Activated CD8-positive, alpha-beta T cell treated with anti-CD3 and anti-CD28 coated beads for 36 hours (primary cell): Measurements from ENCODE around the gene P2RY12. TPM values are rescaled to one million over a fixed set of nuclear protein-coding genes. Genes with fewer than 3 reads are reported as not detected.
"Not testable (repeated sequence)": the region's sequence is repeated elsewhere in the genome, so short reads cannot be mapped to it uniquely, and the experiment has no call there.

Source experiments
- ATAC-seq: fragments of 200-7000 bp; cut with Tn5 transposase; one replicate; pipeline ENCODE4 v1.10.0; 2021; ENCODE audit warnings: mild to moderate bottlenecking, moderate library complexity
- CTCF ChIA-PET: fragments of 350-600 bp; sonication (Branson Sonifier 250); formaldehyde crosslinking; loops from one replicate; lab custom pipeline; 2021; ENCODE audit warnings: antibody characterized with exemption; lab: Charles Lee
- POLR2A ChIA-PET: fragments of 350-600 bp; sonication (Branson Sonifier 250); formaldehyde crosslinking; loops from one replicate; lab custom pipeline; 2021; ENCODE audit warnings: antibody characterized with exemption; lab: Charles Lee
- DNase-seq: peaks from one replicate; pipeline ENCODE4 v3.0.0-alpha.2; 2020
- H3K27ac Mint-ChIP-seq: one replicate; pipeline ENCODE4 v1.8.0; 2021; ENCODE audit warnings: mild to moderate bottlenecking, mixed read lengths
- H3K27me3 Mint-ChIP-seq: one replicate; pipeline ENCODE4 v1.8.0; 2021; ENCODE audit warnings: mixed read lengths
- H3K36me3 Mint-ChIP-seq: one replicate; pipeline ENCODE4 v1.8.0; 2021; ENCODE audit warnings: low read depth, mixed read lengths
- H3K4me1 Mint-ChIP-seq: one replicate; pipeline ENCODE4 v1.8.0; 2021; ENCODE audit warnings: low read depth, mixed read lengths
- H3K4me3 Mint-ChIP-seq: one replicate; pipeline ENCODE4 v1.8.0; 2021; ENCODE audit warnings: mild to moderate bottlenecking, moderate library complexity, mixed read lengths
- H3K9me3 Mint-ChIP-seq: one replicate; pipeline ENCODE4 v1.8.0; 2021; ENCODE audit warnings: mixed read lengths
- CTCF ChIP-seq: fragments of 200-600 bp; IDR thresholded peaks from one replicate; pipeline ENCODE4 v1.8.0; 2022; ENCODE audit warnings: antibody characterized with exemption, mild to moderate bottlenecking
- intact Hi-C: fragments of 100-400 bp; cut with micrococcal nuclease; formaldehyde crosslinking; loops from one replicate; pipeline ENCODE4 v1.10.0; 2022
- total RNA-seq, 2 experiments: library from RNA; stranded (reverse); gene quantifications; one replicate each; pipeline ENCODE4 v1.2.3, GENCODE V29; 2021

The P2RY12 gene
- total RNA-seq, 2 experiments from 2014 or later = not detected

GRCh38 chr3:151394611-151395010 is 10.1 kb upstream of the P2RY12 start:
- no peak for ATAC-seq
- POLR2A ChIA-PET = no interaction called here
- intact Hi-C loops = no loop called here
- no peaks in the 10 kb centered on the region for H3K36me3 Mint-ChIP-seq
- DNase-seq = no peak
- no peaks in the 10 kb centered on the region for H3K9me3 Mint-ChIP-seq
- CTCF ChIA-PET = interaction anchor here (1.5 kb wide), 1 partner anchor 524 kb away, joined by 3 read pairs; no protein-coding TSS in a partner anchor
- H3K4me1 Mint-ChIP-seq = no peaks in the 10 kb centered on the region
- no peak overlapping the region for H3K27ac Mint-ChIP-seq
- no peak for TF ChIP-seq CTCF
- no peak overlapping the region for H3K4me3 Mint-ChIP-seq
- no peaks in the 10 kb centered on the region for H3K27me3 Mint-ChIP-seq

- no peaks in the 10 kb centered on the region for H3K4me1 Mint-ChIP-seq
- no peaks in the 10 kb centered on the region for H3K9me3 Mint-ChIP-seq
- H3K36me3 Mint-ChIP-seq = no peaks in the 10 kb centered on the region
- CTCF ChIA-PET = interaction anchor here (0.9 to 1.5 kb wide), 2 partner anchors 18 to 525 kb away, joined by 3 read pairs; no protein-coding TSS in a partner anchor
- H3K4me3 Mint-ChIP-seq = no peak overlapping the region
- intact Hi-C loops = no loop called here
- DNase-seq (no peak), ATAC-seq (no peak)
- H3K27ac Mint-ChIP-seq = no peak overlapping the region
- TF ChIP-seq CTCF = no peak
- no peaks in the 10 kb centered on the region for H3K27me3 Mint-ChIP-seq
- POLR2A ChIA-PET = no interaction called here
Measured at GRCh38 chr3:151393941-151394340, 9.4 kb upstream of the P2RY12 start.

GRCh38 chr3:151393146-151393830 is 8.7 kb upstream of the P2RY12 start:
- no peaks in the 10 kb centered on the region for H3K4me1 Mint-ChIP-seq
- ATAC-seq (no peak), DNase-seq (no peak)
- H3K27ac Mint-ChIP-seq = no peak overlapping the region
- no peaks in the 10 kb centered on the region for H3K9me3 Mint-ChIP-seq
- no peak for TF ChIP-seq CTCF
- intact Hi-C loops = no loop called here
- ChIA-PET POLR2A (no interaction called here), CTCF (interaction anchor here (0.9 to 1.5 kb wide), 2 partner anchors 19 to 525 kb away, joined by 3 read pairs; no protein-coding TSS in a partner anchor)
- no peaks in the 10 kb centered on the region for H3K36me3 Mint-ChIP-seq
- H3K4me3 Mint-ChIP-seq = no peak overlapping the region
- no peaks in the 10 kb centered on the region for H3K27me3 Mint-ChIP-seq

GRCh38 chr3:151392191-151392590 is 7.6 kb upstream of the P2RY12 start:
- DNase-seq, H3K4me3 Mint-ChIP-seq, H3K36me3 Mint-ChIP-seq, H3K27ac Mint-ChIP-seq, intact Hi-C loops, ATAC-seq, H3K9me3 Mint-ChIP-seq, H3K4me1 Mint-ChIP-seq, H3K27me3 Mint-ChIP-seq: not testable (repeated sequence)
- POLR2A ChIA-PET = interaction anchor here (0.6 kb wide), 1 partner anchor 10 kb away, joined by 3 read pairs; no protein-coding TSS in a partner anchor
- CTCF ChIA-PET = interaction anchor here (0.6 kb wide), 1 partner anchor 38 kb away, joined by 3 read pairs; no protein-coding TSS in a partner anchor

- no peak for TF ChIP-seq CTCF
- H3K27ac Mint-ChIP-seq = no peak overlapping the region
- no peak for DNase-seq
- ChIA-PET CTCF (interaction anchor here (0.6 kb wide), 1 partner anchor 39 kb away, joined by 3 read pairs; no protein-coding TSS in a partner anchor), POLR2A (interaction anchor here (0.6 kb wide), 1 partner anchor 10 kb away, joined by 3 read pairs; no protein-coding TSS in a partner anchor)
- H3K9me3 Mint-ChIP-seq = no peaks in the 10 kb centered on the region
- no peak for ATAC-seq
- H3K4me1 Mint-ChIP-seq = no peaks in the 10 kb centered on the region
- intact Hi-C loops = no loop called here
- H3K36me3 Mint-ChIP-seq = no peaks in the 10 kb centered on the region
- H3K27me3 Mint-ChIP-seq = no peaks in the 10 kb centered on the region
- no peak overlapping the region for H3K4me3 Mint-ChIP-seq
Measured at GRCh38 chr3:151391720-151392119, 7.2 kb upstream of the P2RY12 start.
